A172 (cell line): ENCODE results near the gene AP2B1. TPM values are rescaled to one million over a fixed set of nuclear protein-coding genes. Genes with fewer than 3 reads are reported as not detected.
"Not testable (repeated sequence)": the region's sequence is repeated elsewhere in the genome, so short reads cannot be mapped to it uniquely, and the experiment has no call there.

Experiments
- DNase-seq: peaks from one replicate; pipeline ENCODE4 v3.0.0-alpha.2; 2015; ENCODE audit warnings: low spot score
- total RNA-seq: library from RNA; depleted of rRNA; stranded (reverse); fragments of >200 nt; shearing (Covaris generic); gene quantifications from 2 replicates; pipeline ENCODE4 v1.2.3, GENCODE V29; 2014

AP2B1 gene
- total RNA-seq, 1 experiment from 2014 or later, result 96.1 TPM

GRCh38 chr17:35695613-35696012 lies 108.5 kb downstream of the AP2B1 start:
- no peak for DNase-seq

- no peak for DNase-seq
These were observed 111.7 kb downstream of the AP2B1 start for GRCh38 chr17:35698800-35699199.

- DNase-seq, result no peak
These were observed 113.0 kb downstream of the AP2B1 start for GRCh38 chr17:35700150-35700549.

- no peak for DNase-seq
These were observed 114.4 kb downstream of the AP2B1 start for GRCh38 chr17:35701491-35701890.

- DNase-seq, result not testable (repeated sequence)
These were observed 116.2 kb downstream of the AP2B1 start for GRCh38 chr17:35703308-35703707.

GRCh38 chr17:35705230-35705629 lies 118.1 kb downstream of the AP2B1 start:
- no peak for DNase-seq

GRCh38 chr17:35705705-35706104 lies 118.6 kb downstream of the AP2B1 start:
- no peak for DNase-seq

GRCh38 chr17:35708149-35708548 lies 121.0 kb downstream of the AP2B1 start:
- DNase-seq, result no peak

- DNase-seq, result no peak
These were observed 121.8 kb downstream of the AP2B1 start for GRCh38 chr17:35708951-35709350.

- no peak for DNase-seq
These were observed 122.8 kb downstream of the AP2B1 start for GRCh38 chr17:35709874-35710273.

GRCh38 chr17:35710950-35711349 lies 123.8 kb downstream of the AP2B1 start:
- no peak for DNase-seq

- DNase-seq, result peak; percentile 79
These were observed 126.1 kb downstream of the AP2B1 start for GRCh38 chr17:35713069-35713728.

GRCh38 chr17:35714988-35715387 lies 127.9 kb downstream of the AP2B1 start:
- no peak for DNase-seq

- DNase-seq, result no peak
These were observed 128.3 kb downstream of the AP2B1 start for GRCh38 chr17:35715416-35715815.

GRCh38 chr17:35716173-35716572 lies 129.1 kb downstream of the AP2B1 start:
- DNase-seq, result no peak

- DNase-seq, result no peak
These were observed 129.9 kb downstream of the AP2B1 start for GRCh38 chr17:35716897-35717465.

GRCh38 chr17:35717475-35717874 lies 130.4 kb downstream of the AP2B1 start:
- no peak for DNase-seq

GRCh38 chr17:35723735-35724134 lies 136.6 kb downstream of the AP2B1 start:
- DNase-seq, result no peak

GRCh38 chr17:35725058-35725457 lies 137.9 kb downstream of the AP2B1 start:
- DNase-seq, result no peak

- no peak for DNase-seq
These were observed 138.6 kb downstream of the AP2B1 start for GRCh38 chr17:35725802-35726126.

- DNase-seq, result peak; percentile 70
These were observed 139.2 kb downstream of the AP2B1 start for GRCh38 chr17:35726127-35726952.

GRCh38 chr17:35726953-35727460 lies 139.9 kb downstream of the AP2B1 start:
- no peak for DNase-seq

- no peak for DNase-seq
These were observed 140.5 kb downstream of the AP2B1 start for GRCh38 chr17:35727635-35728034.
